Panc1 (cell line): Measurements from ENCODE around the gene ASB1. TPM values are rescaled to one million over a fixed set of nuclear protein-coding genes. Genes with fewer than 3 reads are reported as not detected.

Experiments
- ATAC-seq: fragments of 200-7000 bp; cut with Tn5 transposase; 2 replicates; pipeline ENCODE4 v1.9.1; 2020; ENCODE audit warnings: mild to moderate bottlenecking, moderate library complexity
- BruUV-seq: library from RNA; stranded (reverse); fragments of 400-500 nt; replicated peaks from 2 replicates; lab custom pipeline; 2021; lab: Mats Ljungman, UMichigan
- CTCF ChIA-PET: fragments of 300-600 bp; sonication (Branson Sonifier 250); formaldehyde crosslinking; loops from one replicate; lab custom pipeline; 2022; ENCODE audit warnings: antibody characterized with exemption; lab: Charles Lee
- POLR2A ChIA-PET: fragments of 300-600 bp; sonication (Branson Sonifier 250); formaldehyde crosslinking; loops from one replicate; lab custom pipeline; 2022; ENCODE audit warnings: antibody characterized with exemption; lab: Charles Lee
- DNase-seq: peaks from one replicate; pipeline ENCODE4 v3.0.0-alpha.2; 2010; ENCODE audit warnings: low read depth, low spot score
- H3K27ac ChIP-seq: 2 replicates; pipeline ENCODE4 v1.5.1; 2011; ENCODE audit warnings: mild to moderate bottlenecking, low read length, inconsistent platforms
- H3K27me3 ChIP-seq: fragments of 200-500 bp; sonication (Bioruptor generic); 2 replicates; pipeline ENCODE4 v1.6.0; 2014; ENCODE audit warnings: low read length, inconsistent platforms; ENCODE audit not compliant: control insufficient read depth, insufficient read depth
- H3K36me3 ChIP-seq: fragments of 200-500 bp; sonication (Bioruptor generic); 2 replicates; pipeline ENCODE4 v1.5.1; 2014; ENCODE audit warnings: inconsistent platforms, mild to moderate bottlenecking, low read length, moderate library complexity; ENCODE audit not compliant: control insufficient read depth, insufficient read depth
- H3K4me1 ChIP-seq: 2 replicates; pipeline ENCODE4 v1.5.1; 2011; ENCODE audit warnings: inconsistent platforms, mild to moderate bottlenecking, low read length, moderate library complexity; ENCODE audit not compliant: control insufficient read depth, insufficient read depth
- H3K4me3 ChIP-seq, 2 experiments: 2 replicates each; pipeline ENCODE4 v1.5.1; 2011 to 2012; ENCODE audit warnings: low read depth in 2 of 2, low read length in 2 of 2, mild to moderate bottlenecking in 2 of 2, inconsistent platforms in 1 of 2, moderate library complexity in 1 of 2
- H3K9me3 ChIP-seq: fragments of 200-500 bp; sonication (Bioruptor generic); 2 replicates; pipeline ENCODE4 v1.5.1; 2014; ENCODE audit warnings: low read depth, mild to moderate bottlenecking, inconsistent platforms, low read length, moderate library complexity; ENCODE audit not compliant: control insufficient read depth, insufficient read depth
- CTCF ChIP-seq: fragments of 450-650 bp; IDR thresholded peaks from 2 replicates; pipeline ENCODE4 v1.5.1; 2017; ENCODE audit warnings: mild to moderate bottlenecking
- POLR2AphosphoS5 ChIP-seq: IDR thresholded peaks from 2 replicates; pipeline ENCODE4 v1.6.1; 2012; ENCODE audit warnings: mild to moderate bottlenecking, low read depth, low read length, moderate library complexity
- REST ChIP-seq, 2 experiments: IDR thresholded peaks; 2 replicates each; pipeline ENCODE4 v1.6.1; 2011 to 2012; ENCODE audit warnings: low read depth in 2 of 2, control low read depth in 1 of 2, low read length in 1 of 2, mild to moderate bottlenecking in 1 of 2, moderate library complexity in 1 of 2; ENCODE audit not compliant: insufficient read depth in 1 of 2
- SIN3A ChIP-seq: IDR thresholded peaks from 2 replicates; pipeline ENCODE4 v1.6.1; 2012; ENCODE audit warnings: low read depth, mild to moderate bottlenecking, low read length, moderate library complexity, borderline replicate concordance; ENCODE audit not compliant: insufficient read depth
- TCF7L2 ChIP-seq: IDR thresholded peaks from 2 replicates; pipeline ENCODE4 v1.6.1; 2011; ENCODE audit warnings: mild to moderate bottlenecking, low read depth, low read length, inconsistent platforms
- in situ Hi-C: cut with HindIII; loops from 2 replicates; pipeline ENCODE4 v1.10.0; 2016; ENCODE audit warnings: low sequenced_read_pairs, low pct_unique_long_range_greater_than_20kb
- intact Hi-C: fragments of 100-400 bp; cut with micrococcal nuclease; formaldehyde crosslinking; loops from one replicate; pipeline ENCODE4 v1.10.0; 2022; ENCODE audit not compliant: unreplicated experiment
- total RNA-seq: library from RNA; stranded (reverse); gene quantifications from one replicate; pipeline ENCODE4 v1.2.1, GENCODE V29; 2021; ENCODE audit not compliant: unreplicated experiment

ASB1 gene
- total RNA-seq, 1 experiment from 2014 or later, result 57.3 TPM

- H3K27ac ChIP-seq, result no peak overlapping the region
- H3K9me3 ChIP-seq, result no peaks in the 10 kb centered on the region
- H3K4me3 ChIP-seq, result no peak overlapping the region
- TF ChIP-seq POLR2AphosphoS5 (no peak), SIN3A (no peak), TCF7L2 (no peak), CTCF (no peak), REST (IDR thresholded peaks at IDR 0.05; ENCODE audit: insufficient read depth in 1 of 2, low read depth in 2 of 2, low read length in 1 of 2) (no peak)
- peaks cover 11% of the 10 kb centered on the region for H3K4me1 ChIP-seq
- in situ Hi-C loops (no loop called here), intact Hi-C loops (no loop called here)
- no peaks in the 10 kb centered on the region for H3K36me3 ChIP-seq
- BruUV-seq, result no TSS peak
- POLR2A ChIA-PET, result no interaction called here
- CTCF ChIA-PET, result no interaction called here
- no peaks in the 10 kb centered on the region for H3K27me3 ChIP-seq
- no peak for ATAC-seq
- DNase-seq, result no peak
Observed at GRCh38 chr2:238420878-238421694, 5.6 kb upstream of the ASB1 start.

GRCh38 chr2:238421695-238422035 lies 5.1 kb upstream of the ASB1 start:
- CTCF ChIA-PET, result no interaction called here
- H3K27me3 ChIP-seq, result no peaks in the 10 kb centered on the region
- in situ Hi-C loops, result no loop called here

More at GRCh38 chr2:238421695-238422035, 5.1 kb upstream of the ASB1 start:
- Histone ChIP-seq H3K27ac (no peak overlapping the region), H3K4me3 (no peak overlapping the region), H3K4me1 (peaks cover 11% of the 10 kb centered on the region), H3K36me3 (no peaks in the 10 kb centered on the region), H3K9me3 (no peaks in the 10 kb centered on the region)
- ATAC-seq (no peak), DNase-seq (no peak)
- BruUV-seq, result no TSS peak
- intact Hi-C loops, result no loop called here
- POLR2A ChIA-PET, result no interaction called here
- no peak for TF ChIP-seq SIN3A
- TF ChIP-seq REST (IDR thresholded peaks at IDR 0.05; ENCODE audit: insufficient read depth in 1 of 2, low read depth in 2 of 2, low read length in 1 of 2), result no peak
- no peak for TF ChIP-seq POLR2AphosphoS5
- TF ChIP-seq TCF7L2, result no peak
- TF ChIP-seq CTCF, result no peak
